Measurements from ENCODE around the gene KIF2B.

Gene KIF2B

GRCh38 chr17:53794875-53795274 lies 27.9 kb upstream of the KIF2B start:
- no peak for DNase-seq (ENCODE audit: low read depth)
- TF ChIP-seq MYC (IDR thresholded peaks at IDR 0.05; ENCODE audit: low read depth, low read length), result no peak
- TF ChIP-seq, protein P1, sequence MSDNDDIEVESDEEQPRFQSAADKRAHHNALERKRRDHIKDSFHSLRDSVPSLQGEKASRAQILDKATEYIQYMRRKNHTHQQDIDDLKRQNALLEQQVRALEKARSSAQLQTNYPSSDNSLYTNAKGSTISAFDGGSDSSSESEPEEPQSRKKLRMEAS (IDR thresholded peaks at IDR 0.05; ENCODE audit: low read depth, low read length), result no peak
- TF ChIP-seq, protein P2, sequence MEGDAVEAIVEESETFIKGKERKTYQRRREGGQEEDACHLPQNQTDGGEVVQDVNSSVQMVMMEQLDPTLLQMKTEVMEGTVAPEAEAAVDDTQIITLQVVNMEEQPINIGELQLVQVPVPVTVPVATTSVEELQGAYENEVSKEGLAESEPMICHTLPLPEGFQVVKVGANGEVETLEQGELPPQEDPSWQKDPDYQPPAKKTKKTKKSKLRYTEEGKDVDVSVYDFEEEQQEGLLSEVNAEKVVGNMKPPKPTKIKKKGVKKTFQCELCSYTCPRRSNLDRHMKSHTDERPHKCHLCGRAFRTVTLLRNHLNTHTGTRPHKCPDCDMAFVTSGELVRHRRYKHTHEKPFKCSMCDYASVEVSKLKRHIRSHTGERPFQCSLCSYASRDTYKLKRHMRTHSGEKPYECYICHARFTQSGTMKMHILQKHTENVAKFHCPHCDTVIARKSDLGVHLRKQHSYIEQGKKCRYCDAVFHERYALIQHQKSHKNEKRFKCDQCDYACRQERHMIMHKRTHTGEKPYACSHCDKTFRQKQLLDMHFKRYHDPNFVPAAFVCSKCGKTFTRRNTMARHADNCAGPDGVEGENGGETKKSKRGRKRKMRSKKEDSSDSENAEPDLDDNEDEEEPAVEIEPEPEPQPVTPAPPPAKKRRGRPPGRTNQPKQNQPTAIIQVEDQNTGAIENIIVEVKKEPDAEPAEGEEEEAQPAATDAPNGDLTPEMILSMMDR (IDR thresholded peaks at IDR 0.05; ENCODE audit: low read depth, low read length), result no peak
- no peak for TF ChIP-seq POLR2A (IDR thresholded peaks at IDR 0.05; ENCODE audit: extremely low read depth, insufficient read length)
- H3K4me3 ChIP-seq (ENCODE audit: low read depth, low read length), result no peak overlapping the region

DNA sequence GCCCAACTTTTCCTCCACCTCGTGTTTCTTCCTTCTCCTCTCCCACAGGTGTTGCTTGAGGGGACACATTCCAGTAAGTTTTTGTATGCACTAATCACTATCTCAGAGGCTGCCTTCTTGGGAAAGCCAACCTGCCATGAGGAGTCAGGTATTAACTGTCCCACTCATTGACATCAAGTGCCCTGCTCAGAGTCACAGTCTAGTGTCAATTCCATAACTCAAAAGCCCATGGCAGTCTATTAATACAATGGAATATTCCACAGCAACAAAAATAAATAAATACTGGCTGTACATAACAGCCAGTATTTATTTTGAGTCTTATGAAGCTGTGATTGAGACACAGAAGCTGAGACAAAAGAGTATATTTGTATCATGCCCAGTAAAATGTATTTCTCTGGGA lies 26.1 kb upstream of the KIF2B start:
- H3K4me3 ChIP-seq (ENCODE audit: low read depth, low read length), result no peak overlapping the region
- TF ChIP-seq, protein P1 (IDR thresholded peaks at IDR 0.05; ENCODE audit: low read depth, low read length), result no peak
- TF ChIP-seq POLR2A (IDR thresholded peaks at IDR 0.05; ENCODE audit: extremely low read depth, insufficient read length), result no peak
- no peak for TF ChIP-seq MYC (IDR thresholded peaks at IDR 0.05; ENCODE audit: low read depth, low read length)
- TF ChIP-seq, protein P2 (IDR thresholded peaks at IDR 0.05; ENCODE audit: low read depth, low read length), result no peak

GRCh38 chr17:53797501-53797900 lies 25.2 kb upstream of the KIF2B start:
- no peak for TF ChIP-seq POLR2A (IDR thresholded peaks at IDR 0.05; ENCODE audit: extremely low read depth, insufficient read length)
- TF ChIP-seq MYC (IDR thresholded peaks at IDR 0.05; ENCODE audit: low read depth, low read length), result no peak
- TF ChIP-seq, protein P1 (IDR thresholded peaks at IDR 0.05; ENCODE audit: low read depth, low read length), result no peak
- TF ChIP-seq, protein P2 (IDR thresholded peaks at IDR 0.05; ENCODE audit: low read depth, low read length), result no peak
- DNase-seq (ENCODE audit: low read depth), result no peak
- no peak overlapping the region for H3K4me3 ChIP-seq (ENCODE audit: low read depth, low read length)

More for the DNA sequence above, 26.1 kb upstream of the KIF2B start:
- no peak for DNase-seq (ENCODE audit: low read depth)

DNA sequence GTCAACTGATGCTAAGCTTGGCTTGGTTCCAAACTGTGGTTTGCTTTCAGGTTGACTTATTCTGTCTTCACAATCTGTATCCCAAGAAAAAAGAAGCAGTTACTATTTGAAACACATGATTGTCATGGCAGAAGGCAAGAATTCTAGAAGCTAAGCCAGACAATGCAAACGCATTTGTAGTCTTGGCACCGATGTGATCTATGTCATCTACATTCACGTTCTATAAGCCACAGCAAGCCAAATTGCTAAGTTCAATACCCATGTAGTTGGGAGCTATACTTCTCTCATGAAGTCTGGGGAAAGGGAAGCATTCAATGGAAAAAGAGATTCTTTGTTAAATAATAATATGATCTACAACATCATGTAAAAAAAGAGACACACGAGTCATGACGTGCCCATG lies 18.3 kb upstream of the KIF2B start:
- TF ChIP-seq, protein P1 (IDR thresholded peaks at IDR 0.05; ENCODE audit: low read depth, low read length), result no peak
- TF ChIP-seq POLR2A (IDR thresholded peaks at IDR 0.05; ENCODE audit: extremely low read depth, insufficient read length) (no peak), MYC (IDR thresholded peaks at IDR 0.05; ENCODE audit: low read depth, low read length) (no peak)
- TF ChIP-seq, protein P2 (IDR thresholded peaks at IDR 0.05; ENCODE audit: low read depth, low read length), result no peak
- no peak for DNase-seq (ENCODE audit: low read depth)
- no peak overlapping the region for H3K4me3 ChIP-seq (ENCODE audit: low read depth, low read length)

GRCh38 chr17:53806473-53806872 lies 16.3 kb upstream of the KIF2B start:
- TF ChIP-seq, protein P1 (IDR thresholded peaks at IDR 0.05; ENCODE audit: low read depth, low read length), result no peak
- no peak for TF ChIP-seq POLR2A (IDR thresholded peaks at IDR 0.05; ENCODE audit: extremely low read depth, insufficient read length)
- TF ChIP-seq, protein P2 (IDR thresholded peaks at IDR 0.05; ENCODE audit: low read depth, low read length), result no peak
- no peak for TF ChIP-seq MYC (IDR thresholded peaks at IDR 0.05; ENCODE audit: low read depth, low read length)

More at GRCh38 chr17:53806473-53806872, 16.3 kb upstream of the KIF2B start:
- DNase-seq (ENCODE audit: low read depth), result no peak
- no peak overlapping the region for H3K4me3 ChIP-seq (ENCODE audit: low read depth, low read length)

Data from NB4 (cell line).